ENCODE results near the gene OTX1.

OTX1 gene

GRCh38 chr2:63047321-63048279, 3.0 kb upstream of the OTX1 start:
- no peak for DNase-seq

- DNase-seq, result no peak
Measured at GRCh38 chr2:63048367-63049171, 2.1 kb upstream of the OTX1 start.

- no peak for DNase-seq
Measured at GRCh38 chr2:63049211-63049969, 1.2 kb upstream of the OTX1 start.

- no peak for DNase-seq
Measured at GRCh38 chr2:63049970-63050333, 678 bp upstream of the OTX1 start.

GRCh38 chr2:63051042-63051794, 588 bp downstream of the OTX1 start:
- no peak for DNase-seq

DNA sequence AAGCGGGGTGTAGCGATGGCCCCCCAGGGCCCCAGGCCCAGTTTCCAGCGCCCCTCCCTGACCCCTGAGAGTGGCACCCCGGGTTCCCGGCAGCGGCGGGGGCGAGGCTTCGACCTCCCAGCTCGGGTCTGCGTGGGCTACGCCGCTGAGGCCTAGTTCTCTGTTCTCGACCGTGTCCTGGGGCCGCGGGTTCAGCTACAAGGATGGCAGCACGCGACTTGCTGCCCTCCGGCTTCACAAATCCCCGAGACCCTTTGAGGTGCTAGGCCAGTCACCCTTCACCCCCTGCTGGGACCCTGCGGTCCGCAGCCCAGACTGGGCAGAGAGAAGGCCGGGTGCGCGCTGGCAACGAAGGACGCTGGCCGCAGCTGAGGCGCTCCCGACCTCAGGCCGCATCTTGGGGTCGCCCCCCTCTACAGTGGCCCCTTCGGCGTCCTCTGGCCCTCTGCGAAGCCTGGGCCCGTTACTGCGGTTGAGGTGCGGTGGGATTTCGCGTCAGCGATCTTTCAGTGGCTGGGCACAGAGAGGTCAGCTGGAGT, 1.2 kb downstream of the OTX1 start:
- no peak for DNase-seq

DNA sequence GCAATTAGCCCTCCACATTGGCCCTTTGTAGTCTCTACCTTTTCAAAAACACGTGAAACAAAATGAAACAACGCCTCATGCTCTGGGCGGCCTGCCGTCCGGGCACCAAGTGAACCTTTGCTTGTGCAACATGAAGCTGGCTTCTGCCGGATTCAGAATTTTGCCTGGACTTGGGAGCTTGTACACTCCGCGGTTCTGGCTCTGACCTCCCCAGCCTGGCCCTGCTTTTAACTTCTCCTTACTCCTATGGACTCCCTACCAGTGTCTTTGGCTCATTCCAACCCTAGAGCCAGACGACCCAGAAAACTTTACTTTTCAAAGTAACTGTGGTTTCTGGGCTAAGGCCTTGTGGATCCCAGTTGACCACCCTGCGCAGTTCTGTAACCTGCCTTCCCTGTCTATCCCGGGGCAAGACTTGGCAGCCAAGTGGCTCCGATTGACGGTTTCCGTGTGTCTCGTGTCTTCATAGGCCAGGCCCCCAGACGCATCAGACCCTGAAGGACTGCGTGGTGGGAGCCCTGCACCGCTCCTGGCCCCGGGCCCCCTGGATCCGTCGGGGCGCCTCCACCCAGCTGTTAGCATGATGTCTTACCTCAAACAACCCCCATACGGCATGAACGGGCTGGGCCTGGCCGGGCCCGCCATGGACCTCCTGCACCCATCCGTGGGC, 1.9 kb downstream of the OTX1 start:
- no peak for DNase-seq

DNA sequence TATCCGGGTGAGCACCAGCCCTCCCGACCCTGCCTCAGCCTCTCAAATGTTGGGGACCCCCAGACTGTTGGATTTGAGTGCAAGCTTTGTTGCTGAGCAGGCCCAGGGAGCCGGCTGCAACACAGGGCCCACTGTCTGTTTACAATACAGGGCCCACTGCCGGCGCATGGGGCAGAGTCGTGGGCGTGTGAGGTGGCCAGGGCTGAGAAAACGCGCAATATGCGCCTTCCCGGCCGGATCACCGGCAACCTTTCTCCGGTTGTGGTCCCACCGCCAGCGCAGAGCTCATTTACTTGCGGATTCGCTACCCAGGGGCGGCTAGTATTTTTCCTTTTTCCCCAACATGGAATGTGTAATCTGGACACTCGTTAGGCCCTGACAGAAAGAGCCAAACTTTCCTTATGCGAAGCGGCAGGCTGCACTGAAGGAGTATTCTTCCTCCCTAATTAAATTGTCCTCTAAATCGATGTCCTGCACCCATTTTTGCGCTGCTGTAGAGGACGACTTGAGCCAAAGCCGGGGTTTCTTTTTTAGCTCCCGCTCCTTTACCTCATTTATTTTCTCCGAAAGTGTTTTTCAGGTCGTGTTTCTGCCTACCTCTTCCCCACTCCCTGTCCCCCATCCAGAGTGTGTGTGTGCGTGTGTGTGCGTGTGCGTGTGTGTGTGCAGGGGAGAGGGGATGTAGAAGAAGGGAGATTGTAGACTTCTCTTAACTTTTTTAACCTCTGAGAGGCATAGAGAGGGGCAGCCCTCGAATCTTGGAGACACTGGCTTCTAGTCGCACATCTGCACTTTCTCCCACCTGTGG, 2.7 kb downstream of the OTX1 start:
- no peak for DNase-seq

- peak; percentile 55 for DNase-seq
Measured at GRCh38 chr2:63053889-63054602, 3.4 kb downstream of the OTX1 start.

- no peak for DNase-seq
Measured at GRCh38 chr2:63054841-63055225, 4.2 kb downstream of the OTX1 start.

GRCh38 chr2:63055226-63056106, 4.8 kb downstream of the OTX1 start:
- DNase-seq, result no peak

DNA sequence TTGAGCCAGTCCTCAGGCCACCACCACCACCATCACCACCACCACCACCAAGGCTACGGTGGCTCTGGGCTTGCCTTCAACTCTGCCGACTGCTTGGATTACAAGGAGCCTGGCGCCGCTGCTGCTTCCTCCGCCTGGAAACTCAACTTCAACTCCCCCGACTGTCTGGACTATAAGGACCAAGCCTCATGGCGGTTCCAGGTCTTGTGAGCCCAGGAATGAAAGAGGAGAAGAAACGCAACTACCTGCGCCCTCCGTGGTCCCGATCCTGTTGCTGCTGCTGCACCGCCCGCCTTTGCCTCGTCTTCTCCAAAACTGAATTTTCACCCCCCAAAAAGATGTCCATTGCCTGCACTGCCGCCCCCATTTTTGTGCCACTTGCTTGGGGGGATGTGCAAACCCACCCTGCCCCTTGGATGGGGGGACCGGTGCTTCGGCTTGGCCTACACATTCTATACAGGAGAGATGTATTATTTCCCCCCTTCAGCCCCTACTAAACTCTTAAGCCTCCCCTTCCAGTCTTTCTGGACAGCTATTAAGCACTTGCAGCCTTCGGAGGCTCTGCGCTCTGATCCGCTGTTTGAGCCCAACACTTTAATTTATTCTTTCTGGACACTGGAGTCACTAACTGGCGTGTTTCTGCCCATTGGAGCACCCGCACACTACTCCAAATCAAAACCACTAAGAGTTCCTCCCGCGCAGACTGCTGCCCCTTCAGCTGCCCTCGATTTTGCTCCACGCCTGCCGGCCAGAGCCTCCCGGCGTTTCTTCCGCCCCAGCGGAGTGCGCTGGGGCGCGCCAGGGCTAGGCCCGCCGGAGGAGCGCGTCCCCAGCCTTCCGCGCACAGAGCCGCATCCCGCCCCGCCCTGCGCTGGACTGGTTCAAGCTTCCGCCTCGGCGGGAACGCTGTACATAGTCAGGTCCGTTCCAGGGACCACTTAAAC, 5.7 kb downstream of the OTX1 start:
- peak; percentile 39 for DNase-seq

DNA sequence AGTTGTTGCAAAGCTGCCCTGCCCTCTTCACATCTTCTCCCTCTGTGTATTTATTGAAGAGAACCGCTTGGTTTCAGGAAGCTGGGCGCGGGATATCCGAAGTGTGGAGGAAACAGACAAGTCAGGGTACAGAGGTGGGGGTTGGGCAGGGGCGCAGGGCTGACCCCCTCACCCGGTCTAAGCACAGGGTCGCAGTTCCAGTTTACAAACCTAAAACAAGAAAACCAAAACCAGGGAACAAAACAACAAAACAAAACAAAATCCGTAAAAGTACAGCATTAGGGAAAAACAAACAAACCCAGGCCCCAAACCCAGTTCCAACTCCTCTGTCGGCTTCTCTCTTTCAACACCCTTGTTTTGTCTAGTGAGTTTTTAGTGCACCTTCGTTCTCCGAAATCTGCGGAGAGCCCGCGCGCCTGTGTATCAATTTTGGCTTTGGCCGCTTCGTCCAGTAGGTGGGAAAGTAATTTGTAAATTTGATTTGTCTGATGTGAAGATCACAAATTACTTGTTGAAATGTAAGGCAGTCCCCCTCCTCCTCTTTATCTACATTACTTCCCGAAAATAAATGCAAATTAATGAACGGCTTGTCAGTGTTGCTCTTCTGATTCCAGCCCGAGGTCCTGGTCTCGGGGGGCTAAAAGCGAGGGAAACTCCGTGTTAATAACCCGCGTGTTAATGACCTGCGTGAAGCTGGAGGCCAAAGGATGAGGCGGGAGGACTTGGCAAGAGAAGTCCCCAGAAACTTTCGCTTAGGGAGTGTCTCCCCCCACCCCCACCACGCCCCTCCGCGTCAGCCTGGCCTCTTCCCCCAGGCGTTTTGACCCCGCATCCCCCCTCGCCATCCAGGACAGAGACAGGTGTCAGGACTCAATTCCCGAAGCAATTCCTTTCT, 6.9 kb downstream of the OTX1 start:
- no peak for DNase-seq

- no peak for DNase-seq
Measured at GRCh38 chr2:63058144-63058920, 7.7 kb downstream of the OTX1 start.

DNA sequence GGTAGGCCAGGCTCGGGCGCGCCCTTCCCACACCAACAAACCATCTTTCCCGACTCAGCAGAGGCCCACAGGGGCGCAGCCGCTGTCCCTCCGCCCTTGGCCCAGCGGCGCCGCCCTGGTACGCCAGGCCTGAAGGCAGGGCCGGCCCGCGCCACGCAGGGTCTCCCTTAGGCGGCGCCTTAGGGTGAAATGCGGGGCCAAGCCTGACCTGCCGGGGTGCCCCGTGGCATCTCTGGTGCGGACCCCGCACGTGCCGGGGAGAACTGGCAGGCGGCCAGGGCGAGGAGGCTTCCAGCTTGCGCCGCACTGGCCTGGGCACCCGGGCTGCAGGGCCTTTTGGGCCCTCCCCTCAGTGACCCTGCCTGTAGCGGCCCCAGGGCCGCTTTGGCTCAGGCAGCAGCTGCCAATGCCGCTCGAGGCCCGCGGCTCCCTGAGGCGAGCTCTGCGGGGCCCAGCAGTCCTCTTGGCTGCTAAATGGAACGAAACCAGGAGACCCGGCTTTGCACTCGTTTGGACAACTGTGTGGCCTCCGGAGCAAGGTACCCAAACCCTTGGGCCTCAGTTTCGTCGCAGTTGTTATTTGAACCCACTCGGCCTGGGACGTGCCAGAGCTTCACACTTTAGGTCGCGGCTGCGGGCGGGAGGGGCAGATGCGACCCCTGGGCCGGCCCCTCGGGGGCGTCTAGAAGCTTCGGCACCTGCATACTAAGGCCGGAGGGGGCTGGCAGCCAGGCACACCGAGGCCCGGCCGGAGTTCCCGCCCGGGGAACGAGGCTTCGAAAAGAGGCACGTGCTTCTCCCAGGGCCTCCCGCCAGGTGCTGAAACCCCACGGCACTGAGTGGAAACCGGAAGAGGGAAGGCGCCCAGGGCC, 8.5 kb downstream of the OTX1 start:
- DNase-seq, result no peak

Measured in activated CD4-positive, alpha-beta T cell treated with anti-CD3 and anti-CD28 coated beads, Interleukin-2, Interleukin-6, amounts not matched to agents 100 ng/mL and 50 ng/mL, durations not matched to agents 16 hours and 8 hours (primary cell).